ENCODE results near the gene CDC14A.

CDC14A gene

GRCh38 chr1:100456880-100457279 is 104.6 kb downstream of the CDC14A start:
- DNase-seq, result no peak

GRCh38 chr1:100457683-100458082 is 105.4 kb downstream of the CDC14A start:
- DNase-seq, result no peak

GRCh38 chr1:100458661-100459357 is 106.5 kb downstream of the CDC14A start:
- DNase-seq, result no peak

- DNase-seq, result peak; percentile 75
These were observed 107.2 kb downstream of the CDC14A start for GRCh38 chr1:100459358-100460114.

- DNase-seq, result no peak
These were observed 108.9 kb downstream of the CDC14A start for GRCh38 chr1:100461222-100461621.

- no peak for DNase-seq
These were observed 110.2 kb downstream of the CDC14A start for GRCh38 chr1:100462326-100463025.

GRCh38 chr1:100463791-100464424 is 111.6 kb downstream of the CDC14A start:
- peak; percentile 68 for DNase-seq

GRCh38 chr1:100469578-100469977 is 117.3 kb downstream of the CDC14A start:
- DNase-seq, result no peak

- DNase-seq, result no peak
These were observed 122.5 kb downstream of the CDC14A start for GRCh38 chr1:100474834-100475233.

- no peak for DNase-seq
These were observed 124.5 kb downstream of the CDC14A start for GRCh38 chr1:100476735-100477290.

GRCh38 chr1:100478816-100479215 is 126.5 kb downstream of the CDC14A start:
- no peak for DNase-seq

- no peak for DNase-seq
These were observed 127.5 kb downstream of the CDC14A start for GRCh38 chr1:100479620-100480338.

- no peak for DNase-seq
These were observed 129.0 kb downstream of the CDC14A start for GRCh38 chr1:100481303-100481702.

- no peak for DNase-seq
These were observed 129.9 kb downstream of the CDC14A start for GRCh38 chr1:100482167-100482566.

- DNase-seq, result no peak
These were observed 130.4 kb downstream of the CDC14A start for GRCh38 chr1:100482748-100483147.

- DNase-seq, result no peak
These were observed 130.9 kb downstream of the CDC14A start for GRCh38 chr1:100483230-100483629.

- DNase-seq, result no peak
These were observed 133.6 kb downstream of the CDC14A start for GRCh38 chr1:100485855-100486258.

GRCh38 chr1:100494393-100495084 is 142.2 kb downstream of the CDC14A start:
- no peak for DNase-seq

- no peak for DNase-seq
These were observed 144.6 kb downstream of the CDC14A start for GRCh38 chr1:100496896-100497295.

GRCh38 chr1:100497796-100498195 is 145.5 kb downstream of the CDC14A start:
- DNase-seq, result no peak

GRCh38 chr1:100499194-100499811 is 147.0 kb downstream of the CDC14A start:
- DNase-seq, result no peak

All from stimulated activated CD4-positive, alpha-beta T cell treated with anti-CD3 and anti-CD28 coated beads, Interleukin-1b, Interleukin-23, amount 100 ng/mL, for 48 hours (primary cell).